Stimulated activated CD8-positive, alpha-beta memory T cell treated with anti-CD3 and anti-CD28 coated beads, Interleukin-4, amount 100 ng/mL, for 1 hour (primary cell): Measurements from ENCODE around the gene ARFGAP2.

ENCODE experiments used
- DNase-seq, 2 donors: peaks; one replicate each; pipeline ENCODE4 v3.0.0-alpha.2; 2020; ENCODE audit warnings: low read depth in 2 of 2, low spot score in 1 of 2

ARFGAP2 gene

GRCh38 chr11:47171856-47172255 is 4.8 kb downstream of the ARFGAP2 start:
- DNase-seq = no peak

- no peak for DNase-seq
Observed at GRCh38 chr11:47171061-47171838, 5.4 kb downstream of the ARFGAP2 start.

- DNase-seq = no peak
Observed at GRCh38 chr11:47166368-47166767, 10.3 kb downstream of the ARFGAP2 start.

GRCh38 chr11:47165253-47165840 is 11.3 kb downstream of the ARFGAP2 start:
- no peak for DNase-seq

GRCh38 chr11:47164321-47164720 is 12.4 kb downstream of the ARFGAP2 start:
- DNase-seq = no peak

GRCh38 chr11:47163898-47164297 is 12.8 kb downstream of the ARFGAP2 start:
- no peak for DNase-seq

- DNase-seq = no peak
Observed at GRCh38 chr11:47163193-47163592, 13.5 kb downstream of the ARFGAP2 start.

- DNase-seq = no peak
Observed at GRCh38 chr11:47162426-47162825, 14.3 kb downstream of the ARFGAP2 start.

GRCh38 chr11:47161890-47162289 is 14.8 kb downstream of the ARFGAP2 start:
- DNase-seq = no peak

- DNase-seq = peak in 1 of 2 donors; percentile 37
Observed at GRCh38 chr11:47161134-47161854, 15.4 kb downstream of the ARFGAP2 start.

GRCh38 chr11:47160753-47161133 is 15.9 kb downstream of the ARFGAP2 start:
- DNase-seq = no peak

- no peak for DNase-seq
Observed at GRCh38 chr11:47158242-47158641, 18.4 kb downstream of the ARFGAP2 start.

GRCh38 chr11:47157805-47158204 is 18.9 kb downstream of the ARFGAP2 start:
- DNase-seq = no peak

GRCh38 chr11:47156951-47157350 is 19.7 kb downstream of the ARFGAP2 start:
- no peak for DNase-seq

GRCh38 chr11:47156333-47156732 is 20.3 kb downstream of the ARFGAP2 start:
- DNase-seq = no peak

GRCh38 chr11:47155879-47156278 is 20.8 kb downstream of the ARFGAP2 start:
- DNase-seq = no peak

GRCh38 chr11:47154616-47155570 is 21.8 kb downstream of the ARFGAP2 start:
- DNase-seq = no peak

- no peak for DNase-seq
Observed at GRCh38 chr11:47152953-47153950, 23.4 kb downstream of the ARFGAP2 start.

- no peak for DNase-seq
Observed at GRCh38 chr11:47152126-47152952, 24.3 kb downstream of the ARFGAP2 start.
